Brain pericyte (primary cell): ENCODE data around the gene RFX2.
"Not testable (repeated sequence)": the region's sequence is repeated elsewhere in the genome, so short reads cannot be mapped to it uniquely, and the experiment has no call there.

Experiments
- DNase-seq: peaks from one replicate; pipeline ENCODE4 v3.0.0-alpha.2; 2012; ENCODE audit warnings: low read depth, low spot score

The RFX2 gene

GRCh38 chr19:6074709-6075403, 35.4 kb downstream of the RFX2 start:
- no peak for DNase-seq

- DNase-seq, result no peak
Observed at GRCh38 chr19:6073858-6074708, 36.2 kb downstream of the RFX2 start.

GRCh38 chr19:6073233-6073632, 37.1 kb downstream of the RFX2 start:
- DNase-seq, result not testable (repeated sequence)

GRCh38 chr19:6071875-6072274, 38.4 kb downstream of the RFX2 start:
- no peak for DNase-seq

GRCh38 chr19:6070720-6071485, 39.4 kb downstream of the RFX2 start:
- no peak for DNase-seq

GRCh38 chr19:6070207-6070681, 40.1 kb downstream of the RFX2 start:
- DNase-seq, result no peak

- DNase-seq, result no peak
Observed at GRCh38 chr19:6069268-6069791, 41.0 kb downstream of the RFX2 start.

- DNase-seq, result no peak
Observed at GRCh38 chr19:6068711-6069110, 41.6 kb downstream of the RFX2 start.

GRCh38 chr19:6067975-6068374, 42.3 kb downstream of the RFX2 start:
- no peak for DNase-seq

GRCh38 chr19:6066661-6067646, 43.3 kb downstream of the RFX2 start:
- DNase-seq, result no peak

GRCh38 chr19:6065685-6066374, 44.5 kb downstream of the RFX2 start:
- no peak for DNase-seq

GRCh38 chr19:6064336-6065073, 45.8 kb downstream of the RFX2 start:
- DNase-seq, result no peak

- no peak for DNase-seq
Observed at GRCh38 chr19:6063576-6064335, 46.5 kb downstream of the RFX2 start.

- no peak for DNase-seq
Observed at GRCh38 chr19:6062961-6063575, 47.2 kb downstream of the RFX2 start.

- no peak for DNase-seq
Observed at GRCh38 chr19:6062274-6062673, 48.0 kb downstream of the RFX2 start.

- no peak for DNase-seq
Observed at GRCh38 chr19:6061376-6062130, 48.7 kb downstream of the RFX2 start.

GRCh38 chr19:6060600-6061375, 49.5 kb downstream of the RFX2 start:
- no peak for DNase-seq
